Activated CD4-positive, alpha-beta memory T cell treated with anti-CD3 and anti-CD28 coated beads for 36 hours (primary cell): ENCODE results near the gene GRIN1. TPM values are rescaled to one million over a fixed set of nuclear protein-coding genes. Genes with fewer than 3 reads are reported as not detected.

ENCODE experiments used
- CTCF ChIA-PET: fragments of 350-600 bp; sonication (Branson Sonifier 250); formaldehyde crosslinking; loops from one replicate; lab custom pipeline; 2021; ENCODE audit warnings: antibody characterized with exemption, inconsistent platforms; lab: Charles Lee
- POLR2A ChIA-PET: fragments of 350-600 bp; sonication (Branson Sonifier 250); formaldehyde crosslinking; loops from one replicate; lab custom pipeline; 2021; ENCODE audit warnings: antibody characterized with exemption; lab: Charles Lee
- DNase-seq: peaks from one replicate; pipeline ENCODE4 v3.0.0-alpha.2; 2020
- H3K27ac Mint-ChIP-seq: one replicate; pipeline ENCODE4 v1.8.0; 2021; ENCODE audit warnings: mixed read lengths
- H3K27me3 Mint-ChIP-seq: one replicate; pipeline ENCODE4 v1.8.0; 2021; ENCODE audit warnings: mixed read lengths
- H3K36me3 Mint-ChIP-seq: one replicate; pipeline ENCODE4 v1.8.0; 2021; ENCODE audit warnings: mixed read lengths
- H3K4me1 Mint-ChIP-seq: one replicate; pipeline ENCODE4 v1.8.0; 2021; ENCODE audit warnings: low read depth, mixed read lengths
- H3K4me3 Mint-ChIP-seq: one replicate; pipeline ENCODE4 v1.8.0; 2021; ENCODE audit warnings: mild to moderate bottlenecking, mixed read lengths
- H3K9me3 Mint-ChIP-seq: one replicate; pipeline ENCODE4 v1.8.0; 2021; ENCODE audit warnings: mixed read lengths
- intact Hi-C: fragments of 100-400 bp; cut with micrococcal nuclease; formaldehyde crosslinking; loops from one replicate; pipeline ENCODE4 v1.15.1; 2023
- total RNA-seq, 2 experiments: library from RNA; stranded (reverse); gene quantifications; one replicate each; pipeline ENCODE4 v1.2.3, GENCODE V29; 2021

Gene GRIN1
- total RNA-seq, 2 experiments from 2014 or later, result not detected

DNA sequence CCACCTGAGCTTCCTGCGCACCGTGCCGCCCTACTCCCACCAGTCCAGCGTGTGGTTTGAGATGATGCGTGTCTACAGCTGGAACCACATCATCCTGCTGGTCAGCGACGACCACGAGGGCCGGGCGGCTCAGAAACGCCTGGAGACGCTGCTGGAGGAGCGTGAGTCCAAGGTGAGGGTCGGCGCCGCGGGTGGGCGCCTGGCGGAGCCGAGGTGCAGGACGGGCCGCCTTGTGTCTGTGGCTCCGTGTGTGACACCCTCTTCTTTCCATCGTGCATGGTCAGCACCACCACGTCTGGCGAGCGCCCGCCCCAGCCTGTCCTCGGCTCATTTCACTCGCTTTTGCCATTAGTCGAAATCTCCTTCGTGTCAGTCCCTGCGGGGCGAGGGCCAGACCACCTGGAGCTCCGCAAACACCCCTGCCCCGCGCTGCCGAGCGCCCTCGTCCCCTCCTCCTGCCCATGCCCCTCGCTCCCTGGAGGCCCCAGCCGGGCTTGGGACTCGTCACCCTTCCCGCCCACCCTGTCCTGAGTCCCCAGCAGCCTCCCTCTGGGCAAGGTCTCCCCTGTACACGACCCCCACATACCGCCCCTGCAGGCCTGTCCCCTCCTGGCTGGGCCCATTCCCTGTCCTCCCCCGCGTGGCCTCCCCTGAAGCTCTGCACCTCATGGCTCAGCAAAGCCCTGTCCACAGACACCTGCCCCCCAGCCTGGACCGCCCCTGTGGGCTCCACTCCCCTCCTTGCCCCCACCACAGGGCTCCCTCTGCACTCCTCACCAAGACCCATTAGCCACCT, 7.0 kb downstream of the GRIN1 start:
- Mint-ChIP-seq H3K4me3 (no peak overlapping the region), H3K9me3 (no peaks in the 10 kb centered on the region), H3K4me1 (no peaks in the 10 kb centered on the region), H3K27ac (no peak overlapping the region), H3K36me3 (no peaks in the 10 kb centered on the region), H3K27me3 (peaks cover 16% of the 10 kb centered on the region)
- ChIA-PET POLR2A (no interaction called here), CTCF (no interaction called here)
- DNase-seq, result no peak
- intact Hi-C loops, result no loop called here

DNA sequence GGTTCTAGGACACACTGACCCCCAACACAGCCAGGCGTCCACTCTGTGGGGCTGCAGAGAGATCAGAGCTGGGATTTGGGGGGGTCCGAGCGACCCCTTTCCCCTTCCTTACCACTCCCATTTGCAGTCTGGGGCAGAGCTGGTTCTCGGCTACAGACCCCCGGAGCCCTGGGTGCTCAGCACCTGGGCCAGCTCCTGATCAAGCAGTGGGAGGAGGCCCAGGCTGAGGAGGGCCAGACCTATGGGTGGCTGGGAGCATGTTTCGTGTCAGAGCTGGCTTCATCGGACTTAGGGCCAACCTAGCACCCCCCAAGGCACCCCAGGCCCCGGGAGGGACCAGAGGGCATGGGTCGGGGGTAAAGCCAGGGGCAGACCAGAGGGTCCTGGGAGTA, 7.6 kb downstream of the GRIN1 start:
- Mint-ChIP-seq H3K36me3 (no peaks in the 10 kb centered on the region), H3K4me3 (no peak overlapping the region), H3K4me1 (no peaks in the 10 kb centered on the region), H3K27ac (no peak overlapping the region), H3K9me3 (no peaks in the 10 kb centered on the region), H3K27me3 (peaks cover 15% of the 10 kb centered on the region)
- ChIA-PET CTCF (no interaction called here), POLR2A (no interaction called here)
- intact Hi-C loops, result no loop called here
- no peak for DNase-seq

DNA sequence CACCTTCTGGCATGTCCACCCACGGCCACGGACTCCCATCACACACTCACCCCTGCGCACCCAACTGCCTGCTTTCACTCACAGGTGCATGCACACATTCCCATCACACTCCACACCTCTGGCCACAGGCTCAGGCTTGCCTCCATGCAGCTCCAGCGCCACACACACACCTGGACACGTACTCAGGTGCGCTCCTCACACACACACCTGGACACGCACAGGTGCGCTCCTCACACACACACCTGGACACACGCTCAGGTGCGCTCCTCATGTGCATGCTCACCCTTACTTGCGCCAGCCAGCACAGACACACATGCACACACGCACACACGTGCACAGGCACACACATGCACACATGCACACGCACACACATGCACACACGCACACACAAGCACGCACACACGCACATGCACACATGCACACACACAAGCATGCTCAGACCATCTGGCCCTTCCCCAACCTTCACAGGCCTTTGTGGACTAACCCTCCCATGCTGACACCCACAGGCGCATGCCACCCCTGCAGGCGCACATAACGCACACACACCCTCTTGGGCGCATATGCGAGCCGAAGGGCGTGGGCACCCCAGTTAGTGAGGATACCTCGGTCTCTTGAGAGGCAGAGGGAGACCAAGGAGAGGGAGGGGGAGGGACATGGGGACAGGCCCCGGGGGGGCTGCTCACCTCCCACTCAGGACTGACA, 8.3 kb downstream of the GRIN1 start:
- Mint-ChIP-seq H3K4me1 (no peaks in the 10 kb centered on the region), H3K4me3 (no peak overlapping the region), H3K27ac (no peak overlapping the region), H3K9me3 (no peaks in the 10 kb centered on the region), H3K27me3 (peaks cover 10% of the 10 kb centered on the region), H3K36me3 (no peaks in the 10 kb centered on the region)
- CTCF ChIA-PET, result no interaction called here
- intact Hi-C loops, result no loop called here
- POLR2A ChIA-PET, result no interaction called here
- DNase-seq, result no peak

DNA sequence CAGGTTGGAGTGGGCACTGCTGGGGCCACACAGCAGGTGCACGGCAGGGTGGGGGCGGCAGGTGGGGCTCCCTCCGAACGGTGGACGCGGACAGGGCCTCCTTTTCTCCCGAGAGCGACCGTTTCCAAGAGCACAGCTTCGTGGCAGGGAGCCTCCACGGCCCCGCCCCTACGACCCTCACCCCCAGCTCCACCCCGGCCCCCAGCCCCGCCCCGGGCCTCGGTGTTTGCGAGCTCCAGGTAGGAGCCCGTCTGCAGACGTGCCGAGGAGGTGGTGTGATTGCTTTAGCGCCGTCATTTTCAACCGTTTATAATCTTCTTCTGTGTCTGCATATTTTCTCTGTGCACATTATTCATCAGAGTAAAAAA, 8.8 kb downstream of the GRIN1 start:
- peaks cover 5% of the 10 kb centered on the region for H3K27me3 Mint-ChIP-seq
- H3K9me3 Mint-ChIP-seq, result no peaks in the 10 kb centered on the region
- no peaks in the 10 kb centered on the region for H3K36me3 Mint-ChIP-seq
- no peaks in the 10 kb centered on the region for H3K4me1 Mint-ChIP-seq
- ChIA-PET POLR2A (no interaction called here), CTCF (no interaction called here)
- no peak overlapping the region for H3K27ac Mint-ChIP-seq
- intact Hi-C loops, result no loop called here
- DNase-seq, result no peak
- no peak overlapping the region for H3K4me3 Mint-ChIP-seq

DNA sequence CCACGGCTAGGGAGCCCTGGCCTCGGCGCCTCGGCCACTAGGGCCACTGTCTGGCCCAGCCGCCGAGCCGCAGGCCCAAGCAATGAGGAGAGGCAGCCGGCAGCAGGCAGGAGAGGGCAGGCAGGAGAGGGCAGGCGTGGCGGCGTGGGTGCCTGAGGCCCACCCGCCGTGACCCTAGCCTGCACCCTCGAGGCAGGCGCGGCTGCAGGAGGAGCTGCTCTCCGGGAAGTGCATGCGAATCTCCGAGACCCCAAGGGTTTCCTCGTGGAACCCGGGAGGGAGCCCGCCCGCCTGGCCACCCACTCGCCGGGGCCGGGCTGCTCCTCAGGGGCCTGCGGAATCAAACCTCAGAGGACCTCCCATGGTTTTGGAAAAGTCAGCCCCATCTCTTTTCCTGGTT, 9.3 kb downstream of the GRIN1 start:
- intact Hi-C loops, result no loop called here
- Mint-ChIP-seq H3K4me3 (no peak overlapping the region), H3K4me1 (no peaks in the 10 kb centered on the region), H3K9me3 (no peaks in the 10 kb centered on the region), H3K27me3 (peaks cover 5% of the 10 kb centered on the region), H3K36me3 (no peaks in the 10 kb centered on the region), H3K27ac (no peak overlapping the region)
- DNase-seq, result no peak
- ChIA-PET CTCF (interaction anchor here (1.4 kb wide), 1 partner anchor 89 kb away, joined by 4 read pairs; no protein-coding TSS in a partner anchor), POLR2A (no interaction called here)

DNA sequence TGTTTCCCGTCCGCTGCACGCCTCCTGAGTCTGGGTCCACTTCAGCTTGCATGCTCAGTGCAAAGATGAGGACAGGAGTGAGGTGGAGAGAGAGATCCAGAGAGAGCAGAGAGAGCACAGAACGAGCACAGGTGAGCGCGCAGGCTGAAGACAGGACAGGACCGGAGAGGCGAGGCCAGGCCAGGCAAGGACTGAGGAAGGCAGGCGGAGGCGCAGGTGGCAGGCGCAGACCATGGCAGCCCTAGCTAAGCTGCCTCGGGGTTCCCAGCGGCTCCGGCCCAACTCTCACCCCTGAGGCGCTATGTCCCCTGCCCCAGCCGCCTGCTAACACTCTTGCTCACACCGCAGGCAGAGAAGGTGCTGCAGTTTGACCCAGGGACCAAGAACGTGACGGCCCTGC, 9.7 kb downstream of the GRIN1 start:
- CTCF ChIA-PET, result interaction anchor here (0.6 to 1.4 kb wide), 2 partner anchors 88 to 113 kb away, joined by 3 to 4 read pairs; no protein-coding TSS in a partner anchor
- intact Hi-C loops, result no loop called here
- no peak overlapping the region for H3K4me3 Mint-ChIP-seq
- H3K27ac Mint-ChIP-seq, result no peak overlapping the region
- H3K36me3 Mint-ChIP-seq, result no peaks in the 10 kb centered on the region
- no peaks in the 10 kb centered on the region for H3K9me3 Mint-ChIP-seq
- POLR2A ChIA-PET, result no interaction called here
- peaks cover 5% of the 10 kb centered on the region for H3K27me3 Mint-ChIP-seq
- H3K4me1 Mint-ChIP-seq, result no peaks in the 10 kb centered on the region
- DNase-seq, result no peak

DNA sequence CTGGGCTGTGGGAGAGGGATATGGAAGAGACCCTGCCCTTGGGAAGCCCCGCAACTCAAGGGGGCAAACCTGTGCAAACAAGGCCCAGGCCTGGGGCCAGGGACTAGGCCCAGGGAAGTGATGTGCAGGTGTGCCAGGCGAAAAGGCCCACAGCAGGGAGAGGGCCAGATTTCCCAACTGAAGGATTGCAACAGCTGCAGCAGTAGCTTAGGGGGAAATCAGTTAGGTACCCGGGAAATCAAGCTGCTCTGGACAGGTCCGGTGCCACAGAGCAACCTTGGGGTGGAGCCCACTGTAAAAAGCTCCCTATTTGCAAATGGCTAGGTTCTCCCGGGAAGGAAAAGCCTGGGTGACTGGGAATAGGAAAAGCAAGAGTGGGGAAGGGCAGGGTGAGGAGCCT, 10.4 kb downstream of the GRIN1 start:
- Mint-ChIP-seq H3K36me3 (no peaks in the 10 kb centered on the region), H3K9me3 (no peaks in the 10 kb centered on the region), H3K4me3 (no peak overlapping the region), H3K4me1 (no peaks in the 10 kb centered on the region), H3K27me3 (peaks cover 5% of the 10 kb centered on the region), H3K27ac (no peak overlapping the region)
- no peak for DNase-seq
- intact Hi-C loops, result no loop called here
- CTCF ChIA-PET, result interaction anchor here (0.6 to 1.4 kb wide), 2 partner anchors 87 to 114 kb away, joined by 3 to 4 read pairs; no protein-coding TSS in a partner anchor
- POLR2A ChIA-PET, result no interaction called here

DNA sequence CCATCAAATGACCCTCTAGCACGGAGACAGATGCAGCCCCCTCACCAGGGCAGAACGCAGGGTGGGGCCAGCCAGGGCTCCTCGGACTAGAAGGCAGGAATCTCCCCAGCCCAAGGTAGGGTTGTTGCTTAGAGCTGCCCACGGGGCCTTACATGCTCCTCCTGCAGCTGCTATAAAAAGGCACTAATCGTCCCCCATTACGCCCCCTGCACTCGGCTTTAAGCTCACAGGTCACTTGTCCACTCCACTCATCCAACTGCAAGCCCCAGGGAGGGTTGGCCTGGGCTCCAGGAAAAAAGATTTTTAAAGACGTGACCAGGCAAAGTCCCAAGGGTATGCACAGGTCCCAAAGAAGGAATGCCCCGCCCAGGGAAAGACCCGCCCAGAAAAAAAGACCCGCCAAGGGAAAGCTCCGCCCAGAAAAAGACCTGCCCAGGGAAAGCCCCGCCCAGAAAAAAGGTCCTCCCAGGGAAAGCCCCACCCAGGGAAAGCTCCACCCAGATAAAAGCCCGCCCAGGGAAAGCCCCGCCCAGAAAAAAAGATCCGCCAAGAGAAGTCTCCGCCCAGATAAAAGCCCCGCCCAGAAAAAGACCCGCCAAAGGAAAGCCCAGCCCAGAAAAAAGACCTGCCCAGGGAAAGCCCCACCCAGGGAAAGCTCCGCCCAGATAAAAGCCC, 11.1 kb downstream of the GRIN1 start:
- DNase-seq, result no peak
- H3K9me3 Mint-ChIP-seq, result no peaks in the 10 kb centered on the region
- H3K36me3 Mint-ChIP-seq, result no peaks in the 10 kb centered on the region
- H3K27me3 Mint-ChIP-seq, result peaks cover 5% of the 10 kb centered on the region
- ChIA-PET POLR2A (no interaction called here), CTCF (interaction anchor here (1.1 to 1.4 kb wide), 2 partner anchors 9 to 86 kb away, joined by 3 read pairs; no protein-coding TSS in a partner anchor)
- no peaks in the 10 kb centered on the region for H3K4me1 Mint-ChIP-seq
- H3K4me3 Mint-ChIP-seq, result no peak overlapping the region
- no peak overlapping the region for H3K27ac Mint-ChIP-seq
- intact Hi-C loops, result loop anchor here (2.0 kb wide), 1 partner anchor 63 kb away; the partner anchor contains the start of gene MAN1B1

DNA sequence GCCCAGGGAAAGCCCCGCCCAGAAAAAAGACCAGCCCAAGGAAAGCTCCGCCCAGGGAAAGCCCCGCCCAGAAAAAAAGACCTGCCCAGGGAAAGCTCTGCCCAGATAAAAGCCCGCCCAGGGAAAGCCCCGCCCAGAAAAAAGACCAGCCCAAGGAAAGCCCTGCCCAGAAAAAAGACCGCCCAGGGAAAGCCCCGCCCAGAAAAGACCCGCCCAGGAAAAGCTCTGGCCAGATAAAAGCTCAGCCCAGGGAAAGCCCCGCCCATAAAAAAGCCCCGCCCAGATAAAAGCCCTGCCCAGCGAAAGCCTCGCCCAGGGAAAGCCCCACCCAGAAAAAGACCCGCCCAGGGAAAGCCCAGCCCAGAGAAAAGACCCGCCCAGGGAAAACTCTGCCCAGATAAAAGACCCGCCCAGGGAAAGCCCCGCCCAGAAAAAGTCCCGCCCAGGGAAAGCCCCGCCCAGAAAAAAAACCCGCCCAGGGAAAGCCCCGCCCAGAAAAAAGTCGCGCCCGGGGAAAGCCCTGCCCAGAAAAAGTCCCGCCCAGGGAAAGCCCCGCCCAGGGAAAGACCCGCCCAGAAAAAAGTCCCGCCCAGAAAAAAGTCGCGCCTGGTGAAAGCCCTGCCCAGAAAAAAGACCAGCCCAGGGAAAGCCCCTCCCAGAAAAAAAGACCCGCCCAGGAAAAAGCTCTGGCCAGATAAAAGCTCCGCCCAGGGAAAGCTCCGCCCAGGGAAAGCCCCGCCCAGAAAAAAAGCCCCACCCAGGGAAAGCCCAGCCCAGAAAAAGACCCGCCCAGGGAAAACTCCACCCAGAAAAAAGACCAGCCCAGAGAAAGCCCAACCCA, 11.9 kb downstream of the GRIN1 start:
- Mint-ChIP-seq H3K4me3 (no peak overlapping the region), H3K36me3 (no peaks in the 10 kb centered on the region), H3K4me1 (no peaks in the 10 kb centered on the region), H3K9me3 (no peaks in the 10 kb centered on the region), H3K27me3 (peaks cover 8% of the 10 kb centered on the region), H3K27ac (no peak overlapping the region)
- ChIA-PET POLR2A (interaction anchor here (0.5 to 0.6 kb wide), 2 partner anchors 21 to 765 kb away, joined by 3 read pairs; no protein-coding TSS in a partner anchor), CTCF (interaction anchor here (1.1 to 1.5 kb wide), 3 partner anchors 10 to 86 kb away, joined by 3 read pairs; no protein-coding TSS in a partner anchor)
- peak; percentile 85 for DNase-seq
- intact Hi-C loops, result loop anchor here (2.0 kb wide), 1 partner anchor 64 kb away; the partner anchor contains the start of gene MAN1B1

DNA sequence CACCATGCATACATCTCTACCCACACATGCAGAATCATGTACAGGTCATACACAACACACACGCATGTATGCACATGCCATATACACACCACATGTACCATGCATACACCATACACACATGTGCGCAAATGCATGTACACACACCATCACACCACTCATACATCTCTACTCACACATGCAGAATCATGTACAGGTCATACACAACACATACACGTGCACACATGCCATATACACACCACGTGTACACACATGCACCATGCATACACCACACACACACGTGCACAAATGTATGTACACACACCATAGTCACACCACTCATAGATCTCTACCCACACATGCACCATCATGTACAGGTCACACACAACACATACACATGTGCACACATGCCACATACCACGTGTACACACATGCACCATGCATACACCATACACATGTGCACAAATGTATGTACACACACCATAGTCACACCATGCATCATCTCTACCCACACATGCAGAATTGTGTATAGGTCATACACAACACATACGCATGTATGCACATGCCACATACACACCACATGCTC, 14.0 kb downstream of the GRIN1 start:
- Mint-ChIP-seq H3K4me1 (peaks cover 4% of the 10 kb centered on the region), H3K27me3 (peaks cover 15% of the 10 kb centered on the region), H3K27ac (no peak overlapping the region), H3K36me3 (no peaks in the 10 kb centered on the region), H3K4me3 (no peak overlapping the region), H3K9me3 (no peaks in the 10 kb centered on the region)
- ChIA-PET POLR2A (no interaction called here), CTCF (no interaction called here)
- intact Hi-C loops, result no loop called here
- DNase-seq, result no peak
